Stomach (tissue), 9 donors: ENCODE measurements around the gene CTDP1. TPM values are rescaled to one million over a fixed set of nuclear protein-coding genes. Genes with fewer than 3 reads are reported as not detected.

Experiments
- DNase-seq, 2 donors: peaks; one replicate each; pipeline versions ENCODE4 v3.0.0 to v3.0.0-alpha.2; 2013 to 2019
- H3K27ac ChIP-seq, 5 donors: fragments of 200-600 bp in 4 of 5; sonication (generic) in 4 of 5; one replicate each; pipeline ENCODE4 v1.5.1; 2013 to 2019; ENCODE audit warnings: mild to moderate bottlenecking in 1 of 5, moderate library complexity in 1 of 5
- H3K27me3 ChIP-seq, 3 donors: fragments of 200-600 bp; sonication (generic); one replicate each; pipeline ENCODE4 v1.5.1; 2017 to 2019; ENCODE audit warnings: mixed run types in 1 of 3
- H3K36me3 ChIP-seq, 4 donors: fragments of 200-600 bp; sonication (generic); 1 replicate in 3 of 4; 2 replicates in 1 of 4; pipeline ENCODE4 v1.5.1; 2016 to 2019
- H3K4me1 ChIP-seq, 4 donors: fragments of 200-600 bp; sonication (generic); one replicate each; pipeline ENCODE4 v1.5.1; 2016 to 2019
- H3K4me3 ChIP-seq, 4 donors: fragments of 200-600 bp; sonication (generic) in 3 of 4; one replicate each; pipeline ENCODE4 v1.5.1; 2016 to 2019; ENCODE audit warnings: mild to moderate bottlenecking in 1 of 4
- H3K9me3 ChIP-seq, 4 donors: fragments of 200-600 bp; sonication (generic); one replicate each; pipeline ENCODE4 v1.5.1; 2016 to 2019
- EP300 ChIP-seq: sonication (generic); formaldehyde crosslinking; IDR thresholded peaks from one replicate; pipeline ENCODE4 v1.6.1; 2017; ENCODE audit warnings: antibody characterized with exemption
- POLR2A ChIP-seq, 4 donors: fragments of 450-650 bp; IDR thresholded peaks; one replicate each; pipeline ENCODE4 v1.6.1; 2016; ENCODE audit warnings: antibody characterized with exemption in 4 of 4, control low read depth in 2 of 4, mild to moderate bottlenecking in 1 of 4, moderate library complexity in 1 of 4
- POLR2AphosphoS5 ChIP-seq, 3 donors: sonication (generic); formaldehyde crosslinking; IDR thresholded peaks; one replicate each; pipeline ENCODE4 v1.6.1; 2016; ENCODE audit warnings: antibody characterized with exemption in 3 of 3
- WGBS, 5 donors: extraction: QIAGEN DNeasy Blood & Tissue Kit in 3 of 5; methylation state at CpG; one replicate each; pipeline versions ENCODE4 v1.1.5 to v1.1.7; 2013 to 2018; 5-methylcytosine and 5-hydroxymethylcytosine counted together
- intact Hi-C: fragments of 100-400 bp; cut with DNase I; formaldehyde crosslinking; loops from one replicate; pipeline ENCODE4 v1.15.1; 2023; ENCODE audit warnings: low total_unique reads
- polyA plus RNA-seq, 3 donors: library from polyadenylated mRNA; stranded (reverse); fragments of 200-250 nt; gene quantifications; one replicate each; pipeline ENCODE4 v1.2.3, GENCODE V29; 2013
- total RNA-seq, 5 donors: library from RNA; depleted of rRNA; stranded (reverse); fragments of >200 nt; gene quantifications; one replicate each; pipeline versions ENCODE4 v1.1.0 to v1.2.3, GENCODE V29; 2014 to 2016
- TF ChIP-seq, protein P1 (sequence below), 7 experiments: fragments of 450-650 bp in 4 of 7; fragments of 200-600 bp in 3 of 7; sonication (generic) in 3 of 7; IDR thresholded peaks; one replicate each; pipeline ENCODE4 v1.5.1; 2016 to 2019; ENCODE audit warnings: antibody characterized with exemption in 7 of 7, control low read depth in 2 of 7, mild to moderate bottlenecking in 1 of 7
- donor health status: healthy with polysubstance abuse.
- donor health status: Bipolar disorder and iron deficiency.
- donor health status: healthy.

CTDP1 gene
- total and polyA plus RNA-seq, 8 donors = 7.6 to 50.7 (median 16.8) TPM

DNA sequence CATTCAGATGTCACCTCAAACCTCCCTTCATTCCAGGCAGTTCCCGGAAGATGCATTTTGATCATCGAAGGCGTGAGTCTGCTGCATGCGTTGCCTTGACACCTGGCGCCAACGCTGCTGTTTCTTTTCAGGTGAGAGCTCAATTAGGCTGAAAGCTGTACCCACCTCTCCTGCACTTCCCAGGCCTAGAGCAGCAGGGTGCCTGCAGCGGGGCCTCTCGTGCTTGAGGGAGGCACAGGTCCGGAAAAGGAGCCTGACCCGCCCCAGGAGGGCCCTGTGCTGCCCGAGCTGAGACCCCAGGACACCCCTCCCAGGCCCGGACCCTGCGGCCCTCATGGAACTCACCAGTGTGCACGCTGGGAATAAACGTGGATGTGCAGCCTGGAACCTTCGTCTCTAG lies 86.7 kb downstream of the CTDP1 start:
- intact Hi-C loops = no loop called here
- WGBS, 5 donors = 60 to 74% (median 68%) methylated on average over 14 to 16 of the region's 16 CpGs
- H3K27me3 ChIP-seq = peaks cover 0 to 13% (median 0%) of the 10 kb centered on the region in 3 donors
- TF ChIP-seq EP300 (no peak), POLR2A (IDR thresholded peaks at IDR 0.05) (no peak), POLR2AphosphoS5 (IDR thresholded peaks at IDR 0.05) (no peak)
- TF ChIP-seq, protein P1, sequence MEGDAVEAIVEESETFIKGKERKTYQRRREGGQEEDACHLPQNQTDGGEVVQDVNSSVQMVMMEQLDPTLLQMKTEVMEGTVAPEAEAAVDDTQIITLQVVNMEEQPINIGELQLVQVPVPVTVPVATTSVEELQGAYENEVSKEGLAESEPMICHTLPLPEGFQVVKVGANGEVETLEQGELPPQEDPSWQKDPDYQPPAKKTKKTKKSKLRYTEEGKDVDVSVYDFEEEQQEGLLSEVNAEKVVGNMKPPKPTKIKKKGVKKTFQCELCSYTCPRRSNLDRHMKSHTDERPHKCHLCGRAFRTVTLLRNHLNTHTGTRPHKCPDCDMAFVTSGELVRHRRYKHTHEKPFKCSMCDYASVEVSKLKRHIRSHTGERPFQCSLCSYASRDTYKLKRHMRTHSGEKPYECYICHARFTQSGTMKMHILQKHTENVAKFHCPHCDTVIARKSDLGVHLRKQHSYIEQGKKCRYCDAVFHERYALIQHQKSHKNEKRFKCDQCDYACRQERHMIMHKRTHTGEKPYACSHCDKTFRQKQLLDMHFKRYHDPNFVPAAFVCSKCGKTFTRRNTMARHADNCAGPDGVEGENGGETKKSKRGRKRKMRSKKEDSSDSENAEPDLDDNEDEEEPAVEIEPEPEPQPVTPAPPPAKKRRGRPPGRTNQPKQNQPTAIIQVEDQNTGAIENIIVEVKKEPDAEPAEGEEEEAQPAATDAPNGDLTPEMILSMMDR (IDR thresholded peaks at IDR 0.05) = no peak
- no peak overlapping the region for H3K27ac ChIP-seq
- no peaks in the 10 kb centered on the region for H3K4me1 ChIP-seq
- no peak for DNase-seq
- H3K4me3 ChIP-seq = no peak overlapping the region
- H3K9me3 ChIP-seq = peaks cover 0 to 43% (median 27%) of the 10 kb centered on the region in 4 donors
- no peaks in the 10 kb centered on the region for H3K36me3 ChIP-seq

DNA sequence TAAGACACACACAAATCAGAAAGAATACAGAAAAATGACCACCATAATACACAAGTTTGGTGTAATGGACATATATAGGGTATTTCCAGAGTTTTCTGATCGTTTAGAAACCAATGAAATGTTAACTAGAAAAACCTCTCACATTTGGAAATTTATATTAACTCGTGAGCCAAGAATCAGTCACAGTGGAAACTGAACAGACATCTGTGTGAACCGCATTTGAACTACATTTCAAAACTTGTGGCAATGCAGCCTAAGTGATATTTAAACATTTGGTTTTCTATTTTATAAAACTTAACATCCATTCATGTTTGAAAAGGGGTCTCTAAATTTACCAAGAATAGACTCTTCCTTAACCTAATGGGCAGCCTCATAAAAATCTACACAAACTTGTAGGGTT lies 89.1 kb downstream of the CTDP1 start:
- TF ChIP-seq POLR2A (IDR thresholded peaks at IDR 0.05) (no peak), POLR2AphosphoS5 (IDR thresholded peaks at IDR 0.05) (no peak), EP300 (no peak)
- TF ChIP-seq, protein P1 (IDR thresholded peaks at IDR 0.05) = no peak
- intact Hi-C loops = no loop called here
- WGBS, 5 donors = 51 to 65% (median 59%) methylated on average over 3 of the region's 3 CpGs

DNA sequence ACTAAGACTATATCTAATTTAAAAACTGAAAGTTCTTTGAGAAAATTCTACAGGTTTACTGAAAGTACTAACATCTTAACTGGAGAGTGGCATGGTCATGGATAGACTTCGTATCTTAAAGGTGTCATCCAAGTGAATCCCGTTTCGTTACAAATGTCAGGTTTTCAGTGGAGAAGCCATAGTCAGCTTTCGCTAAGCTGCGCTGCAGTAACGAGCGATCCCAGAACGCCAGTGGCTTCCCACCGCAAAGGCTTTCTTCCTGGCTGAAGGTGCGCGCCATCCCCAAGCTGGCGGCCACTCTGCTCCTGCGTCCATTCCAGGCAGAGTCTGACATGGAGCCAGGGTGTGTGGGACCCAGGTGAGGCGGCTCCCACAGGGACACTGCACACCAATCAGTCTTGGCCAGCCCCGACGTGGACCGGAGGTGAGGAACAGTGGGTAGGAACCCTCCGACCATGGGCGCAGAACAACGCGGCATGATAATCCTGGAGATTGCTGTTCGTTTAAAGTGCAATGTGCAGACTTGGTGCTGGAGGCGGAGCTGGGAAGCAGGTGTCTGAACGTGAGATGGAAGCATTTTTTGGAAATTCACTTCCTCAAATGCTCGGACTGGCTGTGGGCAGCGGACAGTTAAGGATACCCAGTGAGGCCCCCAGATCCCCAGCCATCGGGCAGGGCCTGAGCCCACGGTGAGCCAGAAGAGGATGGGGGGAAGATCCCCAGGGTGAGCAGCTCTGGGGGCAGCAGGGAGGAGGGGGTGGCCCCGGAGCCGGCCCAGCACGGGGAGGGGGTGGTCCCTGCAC lies 90.3 kb downstream of the CTDP1 start:
- intact Hi-C loops = no loop called here
- no peaks in the 10 kb centered on the region for H3K4me1 ChIP-seq
- H3K36me3 ChIP-seq = no peaks in the 10 kb centered on the region
- no peak for TF ChIP-seq EP300
- no peak for TF ChIP-seq POLR2AphosphoS5 (IDR thresholded peaks at IDR 0.05)
- TF ChIP-seq, protein P1 (IDR thresholded peaks at IDR 0.05) = no peak
- no peak for TF ChIP-seq POLR2A (IDR thresholded peaks at IDR 0.05)
- H3K4me3 ChIP-seq = no peak overlapping the region
- H3K27me3 ChIP-seq = peaks cover 0 to 47% (median 0%) of the 10 kb centered on the region in 3 donors
- H3K9me3 ChIP-seq = peaks cover 0 to 37% (median 27%) of the 10 kb centered on the region in 4 donors
- 82 to 88% (median 87%) methylated on average over 28 to 31 of the region's 31 CpGs for WGBS, 5 donors
- no peak overlapping the region for H3K27ac ChIP-seq
- no peak for DNase-seq

More for the DNA sequence above, 89.1 kb downstream of the CTDP1 start:
- Histone ChIP-seq H3K4me1 (no peaks in the 10 kb centered on the region), H3K36me3 (no peaks in the 10 kb centered on the region), H3K9me3 (peaks cover 0 to 37% (median 27%) of the 10 kb centered on the region in 4 donors), H3K27ac (no peak overlapping the region), H3K4me3 (no peak overlapping the region), H3K27me3 (peaks cover 0 to 37% (median 0%) of the 10 kb centered on the region in 3 donors)
- DNase-seq = no peak

- no peaks in the 10 kb centered on the region for H3K4me1 ChIP-seq
- no peak for TF ChIP-seq POLR2AphosphoS5 (IDR thresholded peaks at IDR 0.05)
- TF ChIP-seq, protein P1 (IDR thresholded peaks at IDR 0.05) = no peak
- TF ChIP-seq EP300 = no peak
- no peak for TF ChIP-seq POLR2A (IDR thresholded peaks at IDR 0.05)
- H3K27me3 ChIP-seq = peaks cover 0 to 52% (median 0%) of the 10 kb centered on the region in 3 donors
- no peak overlapping the region for H3K27ac ChIP-seq
- intact Hi-C loops = no loop called here
- peaks cover 0 to 37% (median 27%) of the 10 kb centered on the region in 4 donors for H3K9me3 ChIP-seq
- no peak overlapping the region for H3K4me3 ChIP-seq
- 69 to 75% (median 72%) methylated on average over 8 to 11 of the region's 11 CpGs for whole genome bisulfite sequencing, 5 donors
- no peak for DNase-seq
- H3K36me3 ChIP-seq = no peaks in the 10 kb centered on the region
Observed at GRCh38 chr18:79770501-79770815, 90.9 kb downstream of the CTDP1 start.
